ENCODE measurements around the gene ADAMTS8. TPM values are rescaled to one million over a fixed set of nuclear protein-coding genes. Genes with fewer than 3 reads are reported as not detected.

The ADAMTS8 gene
- total RNA-seq, 1 donor from 2014 or later = not detected

DNA sequence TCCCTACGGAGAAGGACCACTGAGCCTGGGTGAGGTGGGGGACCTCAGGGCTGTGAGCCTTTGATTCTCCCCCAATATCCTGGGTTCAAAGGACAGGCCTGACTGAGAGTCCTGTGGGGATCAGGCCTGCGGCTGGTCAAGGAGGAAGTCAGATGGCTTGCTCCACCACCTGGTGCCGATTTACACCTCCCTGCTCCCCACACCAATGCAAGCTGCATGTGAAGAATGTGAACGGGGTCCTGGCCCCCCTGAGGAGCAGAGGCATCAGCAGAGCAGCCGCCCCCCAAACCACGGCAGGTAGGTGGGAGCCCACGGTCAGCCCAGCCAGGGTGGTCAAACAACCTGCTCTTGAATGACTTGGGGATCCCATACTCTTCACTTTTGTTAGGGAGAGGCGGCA is 6.7 kb downstream of the ADAMTS8 start:
- Histone ChIP-seq H4K20me1 (ENCODE audit: low read depth) (peaks cover 5% of the 10 kb centered on the region), H3K27ac (no peak overlapping the region), H3K36me3 (no peaks in the 10 kb centered on the region), H3K9ac (no peak overlapping the region), H3K4me2 (no peak overlapping the region), H3K27me3 (peaks cover 27% of the 10 kb centered on the region), H3K9me3 (ENCODE audit: low read depth) (no peaks in the 10 kb centered on the region), H3K4me3 (no peak overlapping the region), H3K79me2 (ENCODE audit: low read depth) (no peaks in the 10 kb centered on the region), H2AFZ (replicated peaks) (no peak overlapping the region), H3K4me1 (peaks cover 7% of the 10 kb centered on the region), H3F3A (ENCODE audit: low read depth) (no peaks in the 10 kb centered on the region)
- H3K4me3 Mint-ChIP-seq = no peak overlapping the region
- H3K4me1 Mint-ChIP-seq = peaks cover 23% of the 10 kb centered on the region
- no peaks in the 10 kb centered on the region for H3K36me3 Mint-ChIP-seq
- no peak overlapping the region for H3K27ac Mint-ChIP-seq
- H3K9me3 Mint-ChIP-seq = no peaks in the 10 kb centered on the region
- DNase-seq (ENCODE audit: low spot score) = no peak
- TF ChIP-seq EZH2phosphoT487 (IDR thresholded peaks at IDR 0.05) (no peak), EZH2 (IDR thresholded peaks at IDR 0.05) (no peak)
- TF ChIP-seq, protein P1, sequence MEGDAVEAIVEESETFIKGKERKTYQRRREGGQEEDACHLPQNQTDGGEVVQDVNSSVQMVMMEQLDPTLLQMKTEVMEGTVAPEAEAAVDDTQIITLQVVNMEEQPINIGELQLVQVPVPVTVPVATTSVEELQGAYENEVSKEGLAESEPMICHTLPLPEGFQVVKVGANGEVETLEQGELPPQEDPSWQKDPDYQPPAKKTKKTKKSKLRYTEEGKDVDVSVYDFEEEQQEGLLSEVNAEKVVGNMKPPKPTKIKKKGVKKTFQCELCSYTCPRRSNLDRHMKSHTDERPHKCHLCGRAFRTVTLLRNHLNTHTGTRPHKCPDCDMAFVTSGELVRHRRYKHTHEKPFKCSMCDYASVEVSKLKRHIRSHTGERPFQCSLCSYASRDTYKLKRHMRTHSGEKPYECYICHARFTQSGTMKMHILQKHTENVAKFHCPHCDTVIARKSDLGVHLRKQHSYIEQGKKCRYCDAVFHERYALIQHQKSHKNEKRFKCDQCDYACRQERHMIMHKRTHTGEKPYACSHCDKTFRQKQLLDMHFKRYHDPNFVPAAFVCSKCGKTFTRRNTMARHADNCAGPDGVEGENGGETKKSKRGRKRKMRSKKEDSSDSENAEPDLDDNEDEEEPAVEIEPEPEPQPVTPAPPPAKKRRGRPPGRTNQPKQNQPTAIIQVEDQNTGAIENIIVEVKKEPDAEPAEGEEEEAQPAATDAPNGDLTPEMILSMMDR (IDR thresholded peaks at IDR 0.05) = no peak
- H3K27me3 Mint-ChIP-seq (ENCODE audit: insufficient read depth, low read depth) = peaks cover 23% of the 10 kb centered on the region

DNA sequence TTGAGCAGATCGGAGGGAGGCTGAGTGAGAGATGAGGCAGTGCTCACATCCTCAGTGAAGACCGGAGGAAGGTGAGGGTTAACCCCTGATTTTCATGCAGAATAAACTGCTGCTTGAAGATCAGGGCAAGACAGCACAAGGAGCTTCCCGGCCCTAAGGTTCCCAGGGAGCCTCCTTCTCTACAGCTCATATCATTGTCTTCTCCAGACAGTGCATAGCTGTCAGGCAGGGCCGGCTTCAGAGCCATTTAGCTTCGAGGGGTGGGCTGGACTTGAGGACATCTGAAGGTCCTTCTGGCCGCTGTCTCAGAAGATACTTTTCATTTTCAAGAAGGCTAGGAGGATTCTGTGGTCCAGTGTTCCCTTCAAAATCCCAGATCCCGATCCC is 7.2 kb downstream of the ADAMTS8 start:
- peaks cover 22% of the 10 kb centered on the region for H3K27me3 ChIP-seq
- Mint-ChIP-seq H3K9me3 (no peaks in the 10 kb centered on the region), H3K27me3 (ENCODE audit: insufficient read depth, low read depth) (peaks cover 18% of the 10 kb centered on the region), H3K4me3 (no peak overlapping the region), H3K27ac (peak overlapping the region; percentile 61), H3K4me1 (peaks cover 28% of the 10 kb centered on the region), H3K36me3 (no peaks in the 10 kb centered on the region)
- DNase-seq (ENCODE audit: low spot score) = no peak
- no peaks in the 10 kb centered on the region for H3F3A ChIP-seq (ENCODE audit: low read depth)
- no peak overlapping the region for H3K9ac ChIP-seq
- no peak overlapping the region for H2AFZ ChIP-seq (replicated peaks)
- no peak overlapping the region for H3K4me3 ChIP-seq
- H3K79me2 ChIP-seq (ENCODE audit: low read depth) = no peaks in the 10 kb centered on the region
- no peak overlapping the region for H3K27ac ChIP-seq
- H3K4me2 ChIP-seq = no peak overlapping the region
- H4K20me1 ChIP-seq (ENCODE audit: low read depth) = peaks cover 5% of the 10 kb centered on the region
- H3K9me3 ChIP-seq (ENCODE audit: low read depth) = no peaks in the 10 kb centered on the region
- no peaks in the 10 kb centered on the region for H3K36me3 ChIP-seq
- peaks cover 7% of the 10 kb centered on the region for H3K4me1 ChIP-seq
- TF ChIP-seq EZH2phosphoT487 (IDR thresholded peaks at IDR 0.05) (no peak), EZH2 (IDR thresholded peaks at IDR 0.05) (no peak)
- TF ChIP-seq, protein P1 (IDR thresholded peaks at IDR 0.05) = no peak

DNA sequence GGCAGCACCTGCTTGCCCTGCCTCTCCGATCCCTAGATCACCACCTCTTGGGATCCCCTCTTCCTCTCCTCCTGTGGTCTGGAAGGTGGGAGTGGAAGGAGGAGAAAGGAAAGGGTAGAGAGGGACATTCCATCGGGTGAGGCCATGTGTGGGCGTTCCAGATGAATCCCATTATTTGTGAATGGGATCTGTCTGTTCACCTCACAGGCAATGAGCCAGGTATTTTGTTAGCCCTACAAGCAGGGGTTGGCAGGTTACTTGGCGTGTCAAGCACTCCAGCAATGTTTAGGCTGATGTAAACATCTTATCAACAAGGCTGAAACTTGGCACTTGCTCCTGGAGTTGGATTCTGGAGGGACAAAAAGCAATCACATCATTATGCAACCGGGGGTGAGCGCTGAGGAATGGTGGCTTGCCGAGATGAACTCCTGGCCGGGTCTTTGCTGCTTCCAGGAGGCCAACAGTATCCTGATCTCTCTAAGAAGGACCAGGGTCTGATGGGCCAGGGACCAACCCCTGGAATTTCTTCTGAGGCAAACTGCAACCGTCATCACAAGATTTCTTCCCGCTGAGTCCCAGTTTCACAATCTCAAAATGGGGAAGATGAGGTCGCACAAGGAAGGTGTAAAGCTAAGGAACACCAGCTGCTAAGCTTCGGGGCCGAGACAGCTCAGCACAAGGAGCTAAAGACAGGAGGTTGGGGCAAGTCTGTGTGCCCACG is 7.8 kb downstream of the ADAMTS8 start:
- Mint-ChIP-seq H3K4me1 (peaks cover 32% of the 10 kb centered on the region), H3K27ac (peak overlapping the region; percentile 61), H3K4me3 (no peak overlapping the region), H3K9me3 (no peaks in the 10 kb centered on the region), H3K27me3 (ENCODE audit: insufficient read depth, low read depth) (peaks cover 17% of the 10 kb centered on the region), H3K36me3 (no peaks in the 10 kb centered on the region)
- no peaks in the 10 kb centered on the region for H3F3A ChIP-seq (ENCODE audit: low read depth)
- H3K79me2 ChIP-seq (ENCODE audit: low read depth) = no peaks in the 10 kb centered on the region
- no peak overlapping the region for H2AFZ ChIP-seq (replicated peaks)
- no peaks in the 10 kb centered on the region for H3K9me3 ChIP-seq (ENCODE audit: low read depth)
- H3K9ac ChIP-seq = no peak overlapping the region
- H3K36me3 ChIP-seq = no peaks in the 10 kb centered on the region
- no peak for DNase-seq (ENCODE audit: low spot score)
- no peak overlapping the region for H3K4me3 ChIP-seq
- peaks cover 7% of the 10 kb centered on the region for H3K4me1 ChIP-seq
- H4K20me1 ChIP-seq (ENCODE audit: low read depth) = peaks cover 5% of the 10 kb centered on the region
- no peak overlapping the region for H3K27ac ChIP-seq
- H3K4me2 ChIP-seq = no peak overlapping the region
- no peak for TF ChIP-seq EZH2phosphoT487 (IDR thresholded peaks at IDR 0.05)
- TF ChIP-seq, protein P1 (IDR thresholded peaks at IDR 0.05) = no peak
- no peak for TF ChIP-seq EZH2 (IDR thresholded peaks at IDR 0.05)
- peaks cover 17% of the 10 kb centered on the region for H3K27me3 ChIP-seq
